Measurements from ENCODE around the gene MT1G.
"Not testable (repeated sequence)": the region's sequence is repeated elsewhere in the genome, so short reads cannot be mapped to it uniquely, and the experiment has no call there.

MT1G gene

DNA sequence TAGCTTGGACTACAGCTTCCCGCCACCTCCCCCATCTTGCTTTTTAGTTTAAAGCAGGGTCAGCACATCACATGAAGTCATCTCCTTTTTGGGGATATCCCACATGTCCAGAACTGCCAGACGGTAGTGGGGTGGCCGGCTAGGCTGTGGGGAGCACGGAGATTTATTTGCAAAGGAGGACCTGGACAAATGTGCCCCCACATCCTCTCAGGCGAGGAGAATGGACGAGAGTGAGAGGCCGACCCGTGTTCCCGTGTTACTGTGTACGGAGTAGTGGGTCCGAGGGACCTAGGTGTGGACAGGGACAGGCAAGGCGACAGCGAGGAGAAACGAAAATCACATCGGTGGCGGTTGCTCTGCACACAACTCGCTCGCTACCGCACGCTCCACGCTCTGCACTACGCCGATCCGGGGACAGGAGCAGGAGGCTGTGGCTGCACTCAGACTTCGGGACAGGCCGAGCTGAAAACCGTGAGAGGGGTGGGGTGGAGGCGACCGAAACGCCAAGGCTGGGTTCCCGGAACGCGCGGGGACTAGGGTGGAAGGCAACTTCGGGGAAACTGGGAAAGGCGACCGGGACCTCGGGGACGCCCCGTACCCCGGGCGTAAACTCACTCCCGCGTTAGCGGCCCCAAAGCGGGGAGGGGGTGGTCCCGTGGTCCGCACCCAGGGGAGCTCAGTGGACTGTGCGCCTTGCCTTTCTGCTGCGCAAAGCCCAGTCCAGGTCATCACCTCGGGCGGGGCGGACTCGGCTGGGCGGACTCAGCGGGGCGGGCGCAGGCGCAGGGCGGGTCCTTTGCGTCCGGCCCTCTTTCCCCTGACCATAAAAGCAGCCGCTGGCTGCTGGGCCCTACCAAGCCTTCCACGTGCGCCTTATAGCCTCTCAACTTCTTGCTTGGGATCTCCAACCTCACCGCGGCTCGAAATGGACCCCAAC, 29.8 kb downstream of the MT1G start, which contains the start of gene MT1A:
Gene MT1A (plus strand): TSS at position 853 of the 937 bp plus-strand sequence. CDS start 73 bp downstream, at position 926.
- no peak for DNase-seq (ENCODE audit: low read depth in 2 of 2)

DNA sequence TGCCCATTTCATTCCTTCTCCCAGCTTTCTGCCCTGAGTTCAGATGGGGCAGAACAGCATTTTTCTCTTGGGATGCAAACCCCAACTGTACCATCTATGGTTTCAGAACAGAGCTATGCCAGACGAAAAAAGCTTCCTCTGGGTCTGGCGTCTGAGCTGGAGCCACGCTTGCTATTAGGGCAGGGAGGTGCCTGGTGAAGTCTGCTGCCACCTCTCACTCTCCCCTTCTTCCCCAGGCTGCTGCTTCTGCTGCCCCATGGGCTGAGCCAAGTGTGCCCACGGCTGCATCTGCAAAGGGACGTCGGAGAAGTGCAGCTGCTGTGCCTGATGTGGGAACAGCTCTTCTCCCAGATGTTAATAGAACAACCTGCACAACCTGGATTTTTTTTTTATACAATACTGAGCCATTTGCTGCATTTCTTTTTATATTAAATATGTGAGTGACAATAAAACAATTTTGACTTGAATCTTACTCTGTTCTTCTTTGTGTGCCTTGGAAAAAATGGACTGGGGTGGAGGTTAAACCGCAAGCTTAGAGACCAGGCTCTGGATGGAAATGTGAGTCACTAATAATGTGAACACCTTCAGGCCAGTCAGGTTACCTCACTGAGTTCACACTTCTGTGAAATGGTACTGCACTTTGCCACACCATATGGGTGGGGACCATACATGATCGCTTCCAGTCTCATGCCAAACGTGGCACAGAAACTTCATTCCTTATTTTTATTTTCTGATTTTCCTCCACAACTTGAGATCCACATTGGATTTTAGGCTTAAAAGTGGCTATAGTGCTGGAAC, 31.1 kb downstream of the MT1G start:
- DNase-seq (ENCODE audit: low read depth in 2 of 2): no peak

DNA sequence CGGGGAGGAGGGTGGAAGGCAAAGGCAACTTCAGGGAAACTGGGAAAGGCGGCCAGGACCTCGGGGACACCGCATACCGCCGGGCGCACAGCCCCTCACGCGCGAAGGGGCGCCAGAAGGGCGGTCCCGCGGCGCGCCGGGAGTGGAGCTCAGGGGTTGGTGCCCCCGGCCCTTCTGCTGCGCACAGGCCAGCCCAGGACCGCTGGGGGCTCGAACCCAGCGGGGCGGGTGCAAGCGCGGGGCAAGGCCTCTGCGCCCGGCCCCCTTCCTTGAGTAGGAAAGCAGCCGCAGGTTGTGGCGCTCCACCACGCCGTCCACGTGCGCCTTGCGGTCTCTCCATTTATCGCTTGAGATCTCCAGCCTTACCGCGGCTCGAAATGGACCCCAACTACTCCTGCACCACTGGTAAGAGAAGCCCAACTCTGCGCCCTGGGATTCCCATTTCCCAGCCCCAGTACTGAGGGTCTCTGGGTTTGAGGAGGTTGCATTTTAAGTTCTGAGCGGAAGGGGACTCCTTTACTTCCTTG, 32.4 kb downstream of the MT1G start:
- DNase-seq (ENCODE audit: low read depth in 2 of 2): no peak

DNA sequence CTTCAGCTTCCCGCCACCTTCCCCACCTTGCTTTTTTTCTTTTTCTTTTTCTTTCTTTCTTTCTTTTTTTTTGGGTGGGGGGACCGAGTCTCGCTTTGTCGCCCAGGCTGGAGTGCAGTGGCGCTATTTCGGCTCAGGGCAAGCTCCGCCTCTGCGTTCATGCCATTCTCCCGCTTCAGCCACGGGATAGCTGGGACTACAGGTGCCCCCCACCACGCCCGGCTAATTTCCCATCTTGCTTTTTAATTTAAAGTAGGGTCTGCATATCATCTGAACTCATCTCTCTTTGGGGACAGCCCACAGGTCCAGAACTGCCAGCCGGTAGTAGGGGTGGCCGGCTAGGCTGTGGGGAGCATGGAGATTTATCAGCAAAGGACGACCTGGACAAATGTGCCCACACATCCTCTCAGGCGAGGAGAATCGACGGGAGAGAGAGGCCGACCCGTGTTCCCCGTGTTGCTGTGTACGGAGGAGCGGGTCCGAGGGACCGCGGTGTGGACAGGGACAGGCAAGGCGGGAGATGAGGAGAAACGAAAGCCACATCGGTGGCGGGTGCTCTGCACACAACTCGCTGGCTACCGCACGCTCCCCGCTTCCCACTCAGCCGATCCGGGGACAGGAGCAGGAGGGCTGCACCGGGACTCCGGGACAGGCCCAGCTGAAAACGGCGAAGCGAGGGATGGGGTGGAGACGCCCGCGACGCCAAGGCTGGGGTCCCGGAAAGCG, 33.0 kb downstream of the MT1G start:
- DNase-seq (ENCODE audit: low read depth in 2 of 2): no peak

DNA sequence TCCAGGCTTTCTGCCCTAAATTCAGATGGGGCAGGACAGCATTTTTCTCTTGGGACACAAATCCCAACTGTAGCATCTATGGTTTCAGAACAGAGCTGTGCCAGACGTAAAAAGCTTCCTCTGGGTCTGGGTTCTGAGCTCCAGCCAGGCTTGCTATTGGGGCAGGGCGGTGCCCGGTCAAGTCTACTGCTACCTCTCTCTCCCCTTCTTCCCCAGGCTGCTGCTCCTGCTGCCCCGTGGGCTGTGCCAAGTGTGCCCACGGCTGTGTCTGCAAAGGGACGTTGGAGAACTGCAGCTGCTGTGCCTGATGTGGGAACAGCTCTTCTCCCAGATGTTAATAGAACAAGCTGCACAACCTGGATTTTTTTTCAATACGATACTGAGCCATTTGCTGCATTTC, 34.3 kb downstream of the MT1G start:
- DNase-seq (ENCODE audit: low read depth in 2 of 2): no peak

DNA sequence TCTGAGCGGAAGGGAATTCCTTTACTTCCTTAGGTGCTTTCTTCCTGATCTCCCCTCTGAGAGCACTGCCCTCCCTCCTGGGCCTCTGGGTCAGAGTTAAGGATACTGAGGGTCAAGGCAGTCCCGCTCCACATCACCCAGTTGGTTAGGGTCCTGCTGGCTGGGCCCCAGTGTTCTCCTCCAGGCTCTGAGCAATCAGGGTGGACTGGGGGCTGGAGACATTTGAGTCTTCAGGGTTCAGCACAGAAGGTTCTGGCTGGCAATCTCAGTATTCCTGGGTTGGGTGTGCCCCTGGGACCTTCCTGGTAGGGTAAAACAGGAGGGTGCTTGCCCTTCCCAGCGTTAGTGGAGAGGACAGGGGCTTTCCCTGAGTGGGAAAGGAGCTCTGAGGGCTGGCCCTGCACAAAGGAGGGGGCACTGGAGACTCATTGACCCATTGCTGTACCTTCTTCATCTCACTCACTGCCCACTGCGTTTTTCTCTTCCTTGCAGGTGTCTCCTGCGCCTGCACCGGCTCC, 35.0 kb downstream of the MT1G start:
- DNase-seq (ENCODE audit: low read depth in 2 of 2): no peak

DNA sequence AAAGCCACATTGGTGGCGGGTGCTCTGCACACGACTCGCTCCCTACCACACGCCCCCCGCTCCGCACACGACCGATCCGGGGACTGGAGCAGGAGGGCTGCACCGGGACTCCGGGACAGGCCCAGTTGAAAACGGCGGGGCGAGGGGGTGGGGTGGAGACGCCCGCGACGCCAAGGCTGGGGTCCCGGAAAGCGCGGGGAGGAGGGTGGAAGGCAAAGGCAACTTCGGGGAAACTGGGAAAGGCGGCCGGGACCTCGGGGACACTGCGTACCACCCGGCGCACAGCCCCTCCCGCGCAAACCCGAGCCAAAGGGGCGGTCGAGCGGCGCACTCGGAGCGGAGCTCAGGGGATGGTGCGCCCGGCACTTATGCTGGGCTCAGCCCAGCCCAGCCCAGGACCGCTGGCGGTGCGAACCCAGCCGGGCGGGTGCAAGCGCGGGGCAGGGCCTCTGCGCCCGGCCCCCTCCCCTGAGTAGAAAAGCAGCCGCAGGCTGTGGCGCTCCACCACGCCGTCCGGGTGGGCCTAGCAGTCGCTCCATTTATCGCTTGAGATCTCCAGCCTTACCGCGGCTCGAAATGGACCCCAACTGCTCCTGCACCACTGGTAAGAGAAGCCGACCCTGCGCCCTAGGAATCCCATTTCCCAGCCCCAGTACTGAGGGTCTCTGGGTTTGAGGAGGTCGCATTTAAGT, 35.6 kb downstream of the MT1G start, which contains the start of gene MT1M:
Gene MT1M (plus strand): TSS at position 504 of the 692 bp plus-strand sequence. CDS start 73 bp downstream, at position 577.
- no peak for DNase-seq (ENCODE audit: low read depth in 2 of 2)

DNA sequence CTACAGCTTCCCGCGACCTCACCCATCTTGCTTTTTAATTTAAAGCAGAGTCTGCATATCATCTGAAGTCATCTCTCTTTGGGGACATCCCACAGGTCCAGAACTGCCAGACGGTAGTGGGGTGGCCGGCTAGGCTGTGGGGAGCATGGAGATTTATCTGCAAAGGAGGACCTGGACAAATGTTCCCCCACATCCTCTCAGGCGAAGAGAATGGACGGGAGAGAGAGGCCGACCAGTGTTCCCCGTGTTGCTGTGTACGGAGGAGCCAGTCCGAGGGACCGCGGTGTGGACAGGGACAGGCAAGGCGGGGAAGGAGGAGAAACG, 36.1 kb downstream of the MT1G start:
- DNase-seq (ENCODE audit: low read depth in 2 of 2): no peak

DNA sequence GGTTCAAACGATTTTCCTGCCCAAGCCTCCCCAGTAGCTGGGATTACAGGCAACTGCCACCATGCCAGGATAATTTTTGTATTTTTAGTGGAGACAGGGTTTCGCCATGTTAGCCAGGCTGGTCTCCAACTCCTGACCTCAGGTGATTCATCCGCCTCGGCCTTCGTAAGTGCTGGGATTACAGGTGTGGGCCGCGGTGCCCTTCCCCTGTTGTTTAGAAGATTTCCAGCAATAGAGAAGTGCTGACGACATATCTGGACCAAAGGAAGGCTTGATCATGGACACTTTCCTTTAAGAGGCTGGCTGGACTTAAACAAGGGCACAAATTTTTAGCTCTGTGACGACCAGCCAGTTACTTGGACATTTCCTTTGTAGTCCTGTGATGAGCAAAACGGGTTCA, 36.7 kb downstream of the MT1G start:
- no peak for DNase-seq (ENCODE audit: low read depth in 2 of 2)

DNA sequence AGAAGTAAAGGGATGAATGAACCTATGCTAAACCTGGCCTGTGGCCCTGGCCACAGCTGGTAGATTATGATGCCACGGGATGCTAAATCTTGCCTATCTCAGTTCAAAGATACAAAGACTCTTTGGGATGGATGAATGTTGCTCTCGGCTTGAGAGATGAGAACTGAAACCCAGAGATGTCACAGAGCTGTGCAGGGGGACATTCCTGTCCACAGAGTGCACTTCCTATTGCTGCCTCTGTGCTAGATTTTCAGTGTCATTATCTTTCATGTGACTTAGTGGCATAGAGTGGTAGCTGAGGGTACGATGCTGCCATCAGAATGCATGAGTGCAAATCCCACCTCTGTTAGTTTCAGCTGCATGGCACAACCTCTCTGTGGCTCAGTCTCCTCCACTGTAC, 37.7 kb downstream of the MT1G start:
- no peak for DNase-seq (ENCODE audit: low read depth in 2 of 2)

DNA sequence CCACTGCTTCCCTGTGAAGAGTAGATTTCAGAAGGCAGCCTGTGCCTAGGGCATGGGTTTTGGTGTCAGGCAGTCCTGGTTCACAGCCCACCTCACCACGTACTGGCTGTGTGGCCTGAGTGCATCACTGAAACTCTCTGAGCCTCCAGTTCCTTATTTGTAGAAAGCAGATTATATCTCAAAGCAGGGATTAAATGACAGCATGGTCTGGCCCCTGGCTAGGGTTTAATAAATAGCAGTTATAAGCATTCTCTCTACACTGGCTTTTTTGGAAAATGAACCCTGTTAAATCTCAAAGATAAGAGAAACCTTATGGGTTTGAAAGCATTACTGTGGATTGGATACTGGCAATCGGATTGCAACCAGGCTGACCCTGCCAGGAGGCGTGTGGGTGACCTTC, 38.3 kb downstream of the MT1G start:
- DNase-seq (ENCODE audit: low read depth in 2 of 2): no peak

DNA sequence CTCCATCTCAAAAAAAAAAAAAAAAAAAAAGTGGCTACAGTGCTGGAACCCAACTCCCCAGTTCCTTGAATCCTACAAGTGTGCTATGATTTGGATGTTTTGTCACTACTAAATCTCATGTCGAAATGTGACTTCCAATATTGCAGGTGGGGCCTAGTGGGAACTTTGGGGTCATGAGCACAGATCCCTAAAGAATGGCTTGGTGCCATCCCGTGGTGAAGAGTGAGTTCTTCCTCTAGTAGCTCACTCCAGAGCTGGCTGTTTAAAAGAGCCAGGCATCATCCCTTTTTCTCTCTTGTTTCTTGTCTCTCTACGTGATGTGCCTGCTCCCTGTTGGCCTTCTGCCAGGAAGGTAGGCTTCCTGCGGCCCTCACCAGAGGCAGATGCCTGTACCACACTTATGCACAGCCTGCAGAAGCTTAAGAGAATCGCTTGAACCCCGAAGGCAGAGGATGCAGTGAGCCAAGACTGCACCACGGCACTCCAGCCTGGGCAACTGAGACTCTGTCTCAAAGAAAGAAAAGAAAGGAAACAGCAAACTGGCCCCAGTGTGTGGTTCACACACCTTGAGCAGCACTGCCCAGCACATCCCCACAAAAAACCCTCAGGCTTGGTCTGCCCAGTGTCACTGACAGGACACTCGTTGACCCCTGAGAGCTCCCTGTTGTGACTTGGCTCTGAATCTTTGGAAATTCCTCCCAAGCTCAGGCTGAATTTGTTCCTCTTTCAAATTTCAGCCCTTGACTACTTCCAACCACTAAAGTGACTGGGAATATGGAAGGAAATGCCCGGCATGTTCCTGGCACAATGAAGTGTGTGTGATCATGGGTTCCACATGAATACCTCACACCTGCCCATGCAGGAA, 39.1 kb downstream of the MT1G start:
- no peak for DNase-seq (ENCODE audit: low read depth in 2 of 2)

DNA sequence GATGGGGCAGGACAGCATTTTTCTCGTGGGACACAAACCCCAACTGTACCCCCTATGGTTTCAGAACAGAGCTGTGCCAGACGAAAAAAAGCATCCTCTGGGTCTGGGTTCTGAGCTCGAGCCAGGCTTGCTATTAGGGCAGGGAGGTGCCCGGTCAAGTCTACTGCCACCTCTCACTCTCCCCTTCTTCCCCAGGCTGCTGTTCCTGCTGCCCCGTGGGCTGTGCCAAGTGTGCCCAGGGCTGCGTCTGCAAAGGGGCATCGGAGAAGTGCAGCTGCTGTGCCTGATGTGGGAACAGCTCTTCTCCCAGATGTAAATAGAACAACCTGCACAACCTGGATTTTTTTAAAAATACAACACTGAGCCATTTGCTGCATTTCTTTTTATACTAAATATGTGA, 41.2 kb downstream of the MT1G start:
- DNase-seq (ENCODE audit: low read depth in 2 of 2): no peak

DNA sequence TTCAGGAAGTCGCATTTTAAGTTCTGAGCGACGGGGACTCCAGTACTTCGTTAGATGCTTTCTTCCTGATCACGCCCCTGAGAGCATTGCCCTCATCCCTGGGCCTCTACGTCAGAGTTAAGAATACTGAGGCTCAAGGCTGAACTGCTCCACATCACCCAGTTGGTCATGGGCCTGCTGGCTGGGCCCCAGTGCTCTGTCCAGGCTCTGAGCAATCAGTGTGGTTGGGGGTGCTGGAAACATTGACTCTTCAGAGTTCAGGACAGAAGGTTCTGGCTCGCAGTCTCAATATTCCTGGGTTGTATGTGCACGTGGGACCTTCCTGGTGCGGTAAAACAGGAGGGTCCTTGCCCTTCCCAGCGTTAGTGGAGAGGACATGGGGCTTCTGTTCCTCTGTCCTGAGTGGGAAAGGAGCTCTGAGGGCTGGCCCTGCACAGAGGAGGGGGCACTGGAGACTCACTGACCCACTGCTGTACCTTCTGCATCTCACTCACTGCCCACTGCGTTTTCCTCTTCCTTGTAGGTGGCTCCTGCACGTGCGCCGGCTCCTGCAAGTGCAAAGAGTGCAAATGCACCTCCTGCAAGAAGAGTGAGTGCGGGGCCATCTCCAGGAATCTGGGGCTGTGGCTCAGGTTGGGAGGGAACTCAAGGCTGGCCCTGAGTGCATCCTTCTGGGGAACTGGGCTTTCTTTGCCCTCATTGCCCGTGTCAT, 41.8 kb downstream of the MT1G start:
- DNase-seq (ENCODE audit: low read depth in 2 of 2): no peak

DNA sequence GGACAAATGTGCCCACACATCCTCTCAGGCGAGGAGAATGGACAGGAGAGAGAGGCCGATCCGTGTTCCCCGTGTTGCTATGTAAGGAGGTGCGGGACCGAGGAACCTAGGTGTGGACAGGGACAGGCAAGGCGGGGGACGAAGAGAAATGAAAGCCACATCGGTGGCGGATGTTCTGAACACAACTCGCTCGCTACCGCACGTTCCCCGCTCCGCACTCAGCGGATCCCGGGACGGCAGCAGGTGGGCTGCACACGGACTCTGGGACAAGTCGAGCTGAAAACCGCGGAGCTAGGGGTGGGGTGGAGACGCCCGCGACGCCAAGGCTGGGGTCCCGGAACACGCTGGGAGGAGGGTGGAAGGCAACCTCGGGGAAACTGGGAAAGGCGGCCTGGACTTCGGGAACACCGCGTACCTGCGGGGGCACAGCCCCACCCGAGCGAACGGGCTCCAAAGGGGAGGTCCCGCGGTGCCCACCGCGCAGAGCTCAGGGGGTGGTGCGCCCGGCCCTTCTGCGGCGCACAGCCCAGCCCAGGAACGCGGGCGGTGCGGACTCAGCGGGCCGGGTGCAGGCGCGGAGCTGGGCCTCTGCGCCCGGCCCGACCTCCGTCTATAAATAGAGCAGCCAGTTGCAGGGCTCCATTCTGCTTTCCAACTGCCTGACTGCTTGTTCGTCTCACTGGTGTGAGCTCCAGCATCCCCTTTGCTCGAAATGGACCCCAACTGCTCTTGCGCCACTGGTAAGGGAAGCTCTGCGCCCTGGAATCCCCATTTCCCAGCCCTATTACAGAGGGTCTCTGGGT, 42.5 kb downstream of the MT1G start, which contains the start of gene MT1E:
Gene MT1E (plus strand): TSS at position 642 of the 803 bp plus-strand sequence. CDS start 71 bp downstream, at position 713.
- DNase-seq (ENCODE audit: low read depth in 2 of 2): no peak

DNA sequence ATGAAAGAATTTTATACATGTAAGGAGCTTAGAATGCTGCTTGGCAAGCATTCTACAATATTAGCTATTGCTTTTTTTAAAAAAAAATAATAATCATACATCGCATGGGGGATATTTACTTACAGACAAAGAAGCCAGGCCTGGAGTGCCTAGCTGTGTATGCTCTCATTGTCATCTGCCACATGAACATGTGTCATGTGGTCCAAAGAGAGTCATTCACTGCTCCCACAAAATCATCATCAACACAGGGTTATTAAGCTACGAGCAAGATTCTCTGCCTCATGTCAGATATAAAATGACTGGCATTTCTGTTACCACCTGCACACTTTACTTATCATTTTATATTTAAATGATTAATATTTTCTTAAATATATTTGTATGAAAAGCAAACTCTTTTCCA, 44.2 kb downstream of the MT1G start:
- DNase-seq (ENCODE audit: low read depth in 2 of 2): no peak

DNA sequence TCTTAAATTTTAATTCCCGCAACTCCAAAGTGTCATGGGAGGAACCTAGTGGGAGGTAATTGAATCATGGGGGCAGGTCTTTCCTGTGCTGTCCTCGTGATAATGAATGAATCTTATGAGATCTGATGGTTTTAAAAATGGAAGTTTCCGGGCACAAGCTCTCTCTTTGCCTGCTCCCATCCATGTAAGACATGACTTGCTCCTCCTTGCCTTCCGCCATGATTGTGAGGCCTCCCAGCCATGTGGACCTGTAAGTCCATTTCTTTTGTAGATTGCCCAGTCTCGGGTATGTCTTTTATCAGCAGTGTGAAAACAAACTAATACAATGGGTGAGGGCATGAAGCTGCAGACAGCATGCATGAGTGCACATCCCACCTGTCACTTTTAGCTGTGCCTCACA, 44.7 kb downstream of the MT1G start:
- DNase-seq (ENCODE audit: low read depth in 2 of 2): not testable (repeated sequence)

DNA sequence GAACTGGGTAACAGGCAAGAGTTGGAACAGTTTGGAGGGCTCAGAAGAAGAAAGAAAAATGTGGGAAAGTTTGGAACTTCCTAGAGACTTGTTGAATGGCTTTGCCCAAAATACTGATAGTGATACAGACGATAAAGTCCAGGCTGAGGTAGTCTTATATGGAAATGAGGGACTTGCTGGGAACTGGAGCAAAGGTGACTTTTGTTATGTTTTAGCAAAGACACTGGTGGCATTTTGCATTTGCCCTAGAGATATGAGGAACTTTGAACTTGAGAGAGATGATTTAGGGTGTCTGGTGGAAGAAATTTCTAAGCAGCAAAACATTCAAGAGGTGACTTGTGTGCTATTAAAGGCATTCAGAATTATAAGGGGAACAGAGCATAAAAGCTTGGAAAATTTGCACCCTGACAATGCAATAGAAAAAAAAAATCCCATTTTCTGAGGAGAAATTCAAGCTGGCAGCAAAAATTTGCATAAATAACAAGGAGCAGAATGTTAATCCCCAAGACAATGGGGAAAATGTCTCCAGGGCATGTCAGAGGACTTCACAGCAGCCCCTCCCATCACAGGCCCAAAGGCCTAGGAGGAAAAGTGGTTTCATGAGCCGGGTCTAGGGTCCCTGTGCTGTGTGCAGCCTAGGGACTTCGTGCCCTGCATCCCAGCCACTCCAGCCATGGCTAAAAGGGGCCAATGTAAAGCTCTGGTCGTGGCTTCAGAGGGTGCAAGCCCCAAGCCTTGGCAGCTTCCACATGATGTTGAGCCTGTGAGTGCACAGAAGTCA, 46.0 kb downstream of the MT1G start:
- not testable (repeated sequence) for DNase-seq (ENCODE audit: low read depth in 2 of 2)
